Suprapubic skin (tissue), 4 donors: Measurements from ENCODE around the gene SCARB1.
"Not testable (repeated sequence)": the region's sequence is repeated elsewhere in the genome, so short reads cannot be mapped to it uniquely, and the experiment has no call there.

Source experiments
- EP300 ChIP-seq: sonication (generic); formaldehyde crosslinking; IDR thresholded peaks from one replicate; pipeline ENCODE4 v1.6.1; 2017; ENCODE audit warnings: antibody characterized with exemption
- POLR2AphosphoS5 ChIP-seq, 3 donors: sonication (generic); formaldehyde crosslinking; IDR thresholded peaks; one replicate each; pipeline ENCODE4 v1.6.1; 2017; ENCODE audit warnings: antibody characterized with exemption in 3 of 3
- TF ChIP-seq, protein P1 (sequence below), 2 donors: fragments of 200-600 bp in 1 of 2; fragments of 450-650 bp in 1 of 2; sonication (generic) in 1 of 2; IDR thresholded peaks; one replicate each; pipeline ENCODE4 v1.5.1; 2016 to 2019; ENCODE audit warnings: antibody characterized with exemption in 2 of 2, mild to moderate bottlenecking in 1 of 2, moderate library complexity in 1 of 2

DNA sequence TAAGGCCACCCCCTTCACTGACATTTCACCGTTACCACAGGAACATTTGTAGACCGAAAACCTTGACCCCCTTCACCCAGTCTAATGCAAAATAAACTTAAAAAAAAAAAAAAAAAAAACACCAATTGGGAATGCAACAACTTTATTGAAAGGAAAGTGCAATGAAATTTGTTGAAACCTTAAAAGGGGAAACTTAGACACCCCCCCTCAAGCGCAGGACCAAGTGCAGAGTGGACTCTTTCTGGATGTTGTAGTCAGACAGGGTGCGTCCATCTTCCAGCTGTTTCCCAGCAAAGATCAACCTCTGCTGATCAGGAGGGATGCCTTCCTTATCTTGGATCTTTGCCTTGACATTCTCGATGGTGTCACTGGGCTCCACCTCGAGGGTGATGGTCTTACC is 47.9 kb upstream of the SCARB1 start:
- TF ChIP-seq, protein P1, sequence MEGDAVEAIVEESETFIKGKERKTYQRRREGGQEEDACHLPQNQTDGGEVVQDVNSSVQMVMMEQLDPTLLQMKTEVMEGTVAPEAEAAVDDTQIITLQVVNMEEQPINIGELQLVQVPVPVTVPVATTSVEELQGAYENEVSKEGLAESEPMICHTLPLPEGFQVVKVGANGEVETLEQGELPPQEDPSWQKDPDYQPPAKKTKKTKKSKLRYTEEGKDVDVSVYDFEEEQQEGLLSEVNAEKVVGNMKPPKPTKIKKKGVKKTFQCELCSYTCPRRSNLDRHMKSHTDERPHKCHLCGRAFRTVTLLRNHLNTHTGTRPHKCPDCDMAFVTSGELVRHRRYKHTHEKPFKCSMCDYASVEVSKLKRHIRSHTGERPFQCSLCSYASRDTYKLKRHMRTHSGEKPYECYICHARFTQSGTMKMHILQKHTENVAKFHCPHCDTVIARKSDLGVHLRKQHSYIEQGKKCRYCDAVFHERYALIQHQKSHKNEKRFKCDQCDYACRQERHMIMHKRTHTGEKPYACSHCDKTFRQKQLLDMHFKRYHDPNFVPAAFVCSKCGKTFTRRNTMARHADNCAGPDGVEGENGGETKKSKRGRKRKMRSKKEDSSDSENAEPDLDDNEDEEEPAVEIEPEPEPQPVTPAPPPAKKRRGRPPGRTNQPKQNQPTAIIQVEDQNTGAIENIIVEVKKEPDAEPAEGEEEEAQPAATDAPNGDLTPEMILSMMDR (IDR thresholded peaks at IDR 0.05) = not testable (repeated sequence)
- TF ChIP-seq EP300; POLR2AphosphoS5 (IDR thresholded peaks at IDR 0.05): not testable (repeated sequence)
